Suppressor macrophage treated with lipopolysaccharide for 4 hours (primary cell): ENCODE data around the gene CPHXL.
A peak's percentile ranks its signal among the peaks of the same experiment; 100 is the strongest.

Source experiments
- DNase-seq: peaks from one replicate; pipeline ENCODE4 v3.0.0-alpha.2; 2020

The CPHXL gene

GRCh38 chr16:75726390-75726789 lies at the start of gene CPHXL:
TSS of gene CPHXL (minus strand) at chr16:75726490. CDS start at chr16:75726442, 48 bp downstream.
- no peak for DNase-seq

DNA sequence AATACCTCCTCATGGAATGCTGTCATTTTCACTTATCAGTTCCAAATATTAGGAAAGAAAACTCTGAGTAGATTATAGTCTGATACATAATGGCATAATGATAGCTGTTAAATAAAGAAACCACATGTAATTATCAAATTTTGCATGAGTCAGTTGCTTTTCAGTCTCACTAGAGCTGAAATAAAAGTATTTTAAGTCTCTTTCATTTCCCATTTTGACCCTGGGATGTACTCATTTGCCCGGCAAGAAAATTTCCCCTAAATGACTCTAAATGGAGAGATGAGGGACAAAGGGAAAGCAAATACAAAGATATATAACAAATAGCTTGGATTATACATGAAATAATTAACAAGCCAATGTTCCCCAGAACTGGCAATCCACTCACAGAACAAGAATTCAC lies 47.9 kb upstream of the CPHXL start:
- peak; percentile 57 for DNase-seq

DNA sequence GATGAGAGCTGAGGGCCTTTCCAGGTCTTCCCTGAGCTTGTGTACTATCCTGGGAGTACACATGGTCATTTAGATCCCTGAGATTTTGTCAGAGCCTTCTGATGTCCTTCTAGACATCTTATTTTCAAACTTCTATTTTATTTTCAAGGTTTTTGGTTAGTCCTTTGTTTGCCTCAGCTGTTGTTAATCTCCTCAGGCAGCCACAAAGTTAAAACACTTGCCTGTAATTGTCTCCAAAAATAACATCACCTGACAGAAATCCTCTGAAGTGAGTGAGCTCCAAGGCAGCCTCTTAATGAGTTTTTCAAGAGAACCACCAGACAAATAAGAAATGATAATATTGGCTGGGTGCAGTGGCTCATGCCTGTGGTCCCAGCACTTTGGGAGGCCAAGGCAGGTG lies 43.8 kb upstream of the CPHXL start:
- no peak for DNase-seq

DNA sequence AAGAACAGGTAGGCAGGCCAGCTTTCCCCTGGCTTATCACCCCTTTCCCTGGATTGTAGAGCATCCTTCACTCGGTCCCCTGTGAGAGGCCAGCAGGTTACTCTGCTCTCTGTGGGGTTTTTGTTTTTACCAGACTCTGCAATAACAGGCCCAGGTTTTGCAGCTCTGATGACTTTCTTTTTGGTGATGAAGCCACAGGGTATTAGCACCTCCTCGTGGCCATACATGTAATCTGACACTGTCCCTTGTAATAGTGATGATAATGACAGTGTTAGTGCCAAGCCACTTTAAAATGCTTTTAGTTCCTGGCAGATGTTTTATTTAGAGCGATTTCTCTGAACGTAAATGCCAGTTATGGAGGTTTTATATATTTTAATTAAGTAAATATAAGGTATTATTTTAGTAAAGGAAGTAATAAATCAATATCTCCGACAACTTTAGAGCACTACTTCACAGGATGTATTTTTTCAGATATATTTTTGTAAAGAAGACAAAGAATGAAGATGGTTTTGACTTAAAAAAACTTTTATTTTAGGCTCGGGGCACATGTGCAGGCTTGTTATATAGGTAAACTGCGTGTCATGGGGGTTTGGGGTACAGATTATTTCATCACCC lies 38.0 kb upstream of the CPHXL start:
- DNase-seq, result peak; percentile 65

DNA sequence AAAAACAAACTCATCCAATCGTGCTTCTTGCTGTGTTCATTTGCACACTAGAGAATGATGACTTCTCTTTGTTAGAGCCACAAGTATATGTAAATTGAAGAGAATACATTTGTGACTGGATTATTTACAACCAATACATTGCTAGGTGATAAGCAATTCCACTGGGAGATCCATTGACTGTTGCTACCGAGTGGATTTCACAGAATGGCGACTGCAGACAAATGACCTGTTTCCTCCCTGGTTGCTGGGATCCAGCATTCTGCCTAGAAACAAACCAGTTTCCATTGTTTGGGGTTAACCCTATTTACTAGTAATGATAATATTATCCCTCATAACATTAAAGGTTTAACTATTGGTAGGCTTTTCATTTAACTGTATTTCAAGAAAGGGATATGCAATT lies 36.9 kb upstream of the CPHXL start:
- DNase-seq, result no peak

GRCh38 chr16:75762746-75763145 lies 36.5 kb upstream of the CPHXL start:
- no peak for DNase-seq

GRCh38 chr16:75761108-75761507 lies 34.8 kb upstream of the CPHXL start:
- DNase-seq, result peak; percentile 16

DNA sequence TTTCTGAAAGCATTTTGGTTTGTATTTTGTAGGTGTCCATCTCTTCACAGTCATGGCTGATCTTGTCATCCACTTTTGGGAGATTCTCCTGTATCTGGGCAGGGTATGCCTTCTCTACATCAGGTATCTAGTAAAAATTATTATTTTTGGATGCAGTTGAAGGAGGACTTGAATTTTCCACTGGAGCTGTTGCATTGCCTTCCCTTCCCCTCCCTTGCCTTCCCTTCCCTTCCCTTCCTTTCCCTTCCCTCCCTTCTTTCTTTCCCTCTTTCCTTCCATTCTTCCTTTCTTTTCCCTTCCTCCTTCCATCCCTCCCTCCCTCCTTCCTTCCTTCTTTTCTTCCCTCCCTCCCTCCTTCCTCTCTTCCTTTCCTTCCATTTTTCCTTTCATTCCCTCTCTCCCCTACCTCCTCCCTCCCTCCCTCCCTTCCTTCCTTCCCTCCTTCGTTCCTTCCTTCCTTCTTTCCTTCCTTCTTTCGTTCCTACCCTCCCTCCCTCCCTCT lies 33.8 kb upstream of the CPHXL start:
- DNase-seq, result no peak

DNA sequence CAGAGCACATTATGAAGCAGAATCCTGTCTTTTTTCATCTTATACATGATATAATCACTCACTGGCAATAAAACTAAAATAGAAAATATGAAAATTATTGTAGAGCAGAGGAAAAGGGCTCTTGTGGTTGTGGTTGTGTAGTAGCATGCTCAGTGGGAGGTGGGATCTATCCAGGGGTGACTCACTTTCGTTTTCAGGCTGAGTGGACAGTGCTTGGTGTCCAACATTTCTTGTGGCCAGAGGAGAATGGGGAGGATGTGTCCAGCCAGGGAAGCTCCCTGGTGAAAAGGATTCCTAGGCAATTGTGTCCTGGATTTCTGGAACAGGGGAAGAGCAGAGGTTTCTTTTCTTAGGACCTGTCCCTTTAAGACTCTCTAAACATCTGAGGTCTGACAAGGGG lies 31.9 kb upstream of the CPHXL start:
- DNase-seq, result peak; percentile 41

GRCh38 chr16:75754141-75754540 lies 27.9 kb upstream of the CPHXL start:
- no peak for DNase-seq

DNA sequence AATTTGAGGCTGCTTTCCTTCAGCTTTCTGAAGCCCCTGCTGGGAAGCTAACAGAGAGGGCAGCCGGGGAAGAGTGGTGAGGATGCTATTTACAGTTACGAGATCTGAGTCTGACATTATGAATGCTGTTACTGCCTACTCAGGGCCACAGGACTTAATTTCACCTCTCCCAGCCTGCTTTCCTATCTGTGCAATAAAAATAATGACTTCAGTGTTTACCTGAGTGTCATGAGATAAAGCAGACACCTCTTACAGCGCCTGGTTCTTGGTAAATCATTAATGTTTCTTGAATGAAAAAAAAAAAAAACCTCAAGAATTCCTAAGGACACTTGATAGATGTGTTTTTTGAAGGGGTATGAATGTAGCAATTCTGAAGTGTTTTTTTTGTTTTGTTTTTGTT lies 24.2 kb upstream of the CPHXL start:
- DNase-seq, result no peak

- DNase-seq, result no peak
Measured at GRCh38 chr16:75746359-75746758, 20.1 kb upstream of the CPHXL start.

- DNase-seq, result no peak
Measured at GRCh38 chr16:75745823-75746222, 19.5 kb upstream of the CPHXL start.

DNA sequence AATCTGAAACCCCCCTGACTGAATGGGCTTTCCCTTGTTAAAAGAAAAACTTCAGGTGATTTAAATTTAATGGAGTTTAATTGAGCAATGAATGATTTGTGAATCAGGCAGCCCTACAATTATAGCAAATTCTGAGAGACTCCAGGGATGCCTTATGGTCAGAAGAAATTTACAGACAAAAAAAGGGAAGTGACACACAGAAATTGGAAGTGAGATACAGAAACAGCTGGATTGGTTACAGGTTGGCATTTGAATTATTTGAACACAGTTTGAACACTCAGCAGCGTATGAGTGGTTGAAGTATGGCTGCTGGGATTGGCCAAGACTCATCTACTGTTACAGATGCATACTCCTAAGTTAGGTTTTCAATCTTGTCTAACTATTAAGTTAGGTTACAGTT lies 19.0 kb upstream of the CPHXL start:
- peak; percentile 3 for DNase-seq

GRCh38 chr16:75742424-75743047 lies 16.2 kb upstream of the CPHXL start:
- no peak for DNase-seq

DNA sequence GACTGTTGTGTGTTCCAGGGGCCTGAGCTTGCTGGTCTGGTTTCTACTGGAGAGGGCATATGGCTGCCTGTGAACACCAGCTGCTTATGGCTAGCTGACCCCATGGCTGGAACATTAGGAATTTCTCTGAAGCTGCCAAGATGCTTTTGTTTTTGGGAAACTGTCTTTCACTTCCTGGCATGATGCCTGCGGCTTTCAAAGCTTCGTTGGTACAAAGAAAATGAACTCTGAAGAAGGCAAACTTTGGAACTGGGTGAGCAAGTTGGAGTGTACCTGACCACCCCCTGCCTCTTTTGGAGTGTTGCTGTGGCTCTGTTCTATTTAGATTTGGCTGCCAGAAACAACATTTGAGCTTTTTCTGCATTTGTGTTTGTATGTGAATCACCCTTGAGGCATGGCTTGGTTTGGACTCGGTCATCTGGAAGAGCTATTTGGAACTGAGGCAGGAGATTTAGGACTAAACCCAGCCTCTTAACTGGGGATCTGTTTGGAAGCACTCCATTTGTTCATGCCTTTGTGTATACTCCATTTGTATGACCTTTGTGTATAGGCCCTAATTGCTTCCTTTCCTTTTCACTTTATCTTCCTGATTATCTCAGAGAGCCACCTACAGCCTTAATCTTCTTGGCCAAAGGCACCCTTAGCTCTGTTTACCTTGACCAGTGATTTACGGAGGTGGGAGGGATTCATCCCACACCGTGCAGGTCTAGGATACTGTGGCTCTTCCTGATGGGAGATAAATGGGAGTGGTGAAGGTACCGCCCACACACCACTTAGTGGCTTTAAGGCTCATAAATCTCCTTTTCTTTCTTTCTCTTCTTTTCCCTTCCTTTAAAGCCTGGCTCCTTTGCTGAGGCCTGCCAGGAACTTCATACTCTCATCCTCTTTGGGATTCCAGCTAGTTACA lies 7.3 kb upstream of the CPHXL start:
- no peak for DNase-seq

GRCh38 chr16:75732871-75733270 lies 6.6 kb upstream of the CPHXL start:
- DNase-seq, result no peak

DNA sequence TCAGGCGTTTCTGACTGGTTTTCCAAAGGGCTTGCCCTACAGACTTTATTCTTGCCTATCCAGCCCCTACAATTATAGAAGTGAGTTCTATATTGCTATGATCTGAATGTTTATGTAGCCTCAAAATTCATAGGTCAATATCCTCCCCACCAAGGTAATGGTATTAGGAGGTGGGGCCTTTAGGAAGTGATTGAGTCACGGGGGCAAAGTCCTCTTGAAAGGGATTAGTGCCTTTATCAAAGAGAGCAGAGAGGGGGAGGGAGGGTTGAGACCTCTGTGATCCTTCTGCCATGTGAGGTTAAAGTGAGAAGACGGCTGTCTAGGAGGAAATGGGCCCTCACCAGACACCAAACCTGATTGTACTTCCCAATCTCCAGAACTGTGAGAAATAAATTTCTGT lies 931 bp upstream of the CPHXL start:
- no peak for DNase-seq

DNA sequence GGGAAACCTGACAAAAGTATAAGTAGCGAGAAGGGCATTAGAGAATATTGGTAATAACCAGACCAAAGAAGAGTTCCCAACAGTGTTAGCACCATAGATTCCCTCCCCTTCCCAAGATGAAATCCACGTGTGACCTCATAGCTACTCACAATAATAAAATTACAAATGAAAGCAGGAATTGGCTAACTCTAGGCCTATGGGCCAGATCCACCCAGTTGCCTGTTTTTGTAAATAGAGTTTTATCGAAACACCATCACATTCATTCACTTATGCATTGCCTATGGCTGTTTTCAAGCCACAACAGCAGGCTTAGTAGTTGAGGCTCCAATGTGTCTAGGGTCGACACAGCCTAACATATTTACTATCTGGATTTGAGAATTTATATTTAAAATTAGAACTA lies 7.8 kb downstream of the CPHXL start:
- no peak for DNase-seq

GRCh38 chr16:75714661-75715060 lies 11.6 kb downstream of the CPHXL start:
- DNase-seq, result no peak

DNA sequence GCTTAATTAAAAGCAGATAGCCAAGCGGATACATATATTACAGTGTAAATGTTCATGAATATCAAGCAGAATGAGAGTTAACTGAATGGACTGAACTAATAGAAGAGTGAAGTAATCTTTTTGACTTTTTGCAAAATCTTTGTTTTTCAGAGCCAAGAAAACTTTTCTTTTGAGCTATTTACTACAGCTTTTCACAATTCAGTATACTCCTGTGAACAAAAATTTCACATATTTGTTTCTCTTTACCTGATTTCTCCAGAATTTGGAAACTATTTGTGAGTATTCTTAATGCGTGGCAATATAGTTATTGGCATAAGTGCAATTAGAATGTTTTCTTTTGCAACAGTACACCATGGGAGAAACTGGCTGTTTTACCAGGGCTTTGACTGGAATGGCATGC lies 15.9 kb downstream of the CPHXL start:
- DNase-seq, result no peak

GRCh38 chr16:75703306-75703705 lies 23.0 kb downstream of the CPHXL start:
- DNase-seq, result no peak

DNA sequence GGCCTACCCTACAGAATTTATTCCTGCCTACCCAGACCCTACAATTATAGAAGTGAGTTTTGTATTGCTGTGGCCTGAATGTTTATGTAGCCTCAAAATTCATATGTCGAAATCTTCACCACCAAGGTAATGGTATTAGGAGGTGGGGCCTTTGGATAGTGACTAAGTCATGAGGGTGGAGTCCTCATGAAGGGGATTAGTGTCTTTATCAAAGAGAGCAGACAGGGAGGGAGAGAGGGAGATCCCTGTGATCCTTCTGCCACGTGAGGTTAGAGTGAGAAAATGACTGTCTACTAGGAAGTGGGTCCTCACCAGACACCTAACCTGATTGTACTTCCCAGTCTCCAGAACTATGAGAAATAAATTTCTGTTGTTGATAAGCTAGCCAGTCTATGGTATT lies 24.0 kb downstream of the CPHXL start:
- DNase-seq, result no peak

DNA sequence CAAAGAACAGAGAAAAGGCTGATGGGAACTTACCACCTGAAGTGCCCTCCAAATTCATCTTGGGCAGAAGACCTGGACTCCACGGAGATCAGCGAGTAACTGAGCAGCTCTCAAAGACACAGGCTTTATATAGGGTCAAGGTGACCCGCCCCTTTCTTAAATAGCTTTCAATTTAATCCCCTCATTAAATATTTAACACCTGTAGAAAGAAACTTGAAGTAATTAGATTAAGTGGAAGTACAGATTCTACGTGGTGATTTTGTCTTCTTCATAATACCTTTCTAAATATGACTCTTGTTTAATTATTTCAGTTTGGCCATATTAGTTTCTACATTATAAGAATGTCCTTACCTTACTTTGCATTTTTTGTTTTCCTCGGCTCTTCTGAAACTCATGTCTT lies 24.9 kb downstream of the CPHXL start, which contains the start of gene DUXB:
Gene DUXB, minus strand, starts transcription at position 101 of the 400 bp plus-strand sequence. Its CDS starts 43 bp downstream, at position 58.
- no peak for DNase-seq
